ENCODE results near the gene ESYT3. TPM values are rescaled to one million over a fixed set of nuclear protein-coding genes. Genes with fewer than 3 reads are reported as not detected.

The ESYT3 gene
- total and polyA plus RNA-seq, 2 experiments from 2014 or later, result 3.5 to 8.2 TPM

DNA sequence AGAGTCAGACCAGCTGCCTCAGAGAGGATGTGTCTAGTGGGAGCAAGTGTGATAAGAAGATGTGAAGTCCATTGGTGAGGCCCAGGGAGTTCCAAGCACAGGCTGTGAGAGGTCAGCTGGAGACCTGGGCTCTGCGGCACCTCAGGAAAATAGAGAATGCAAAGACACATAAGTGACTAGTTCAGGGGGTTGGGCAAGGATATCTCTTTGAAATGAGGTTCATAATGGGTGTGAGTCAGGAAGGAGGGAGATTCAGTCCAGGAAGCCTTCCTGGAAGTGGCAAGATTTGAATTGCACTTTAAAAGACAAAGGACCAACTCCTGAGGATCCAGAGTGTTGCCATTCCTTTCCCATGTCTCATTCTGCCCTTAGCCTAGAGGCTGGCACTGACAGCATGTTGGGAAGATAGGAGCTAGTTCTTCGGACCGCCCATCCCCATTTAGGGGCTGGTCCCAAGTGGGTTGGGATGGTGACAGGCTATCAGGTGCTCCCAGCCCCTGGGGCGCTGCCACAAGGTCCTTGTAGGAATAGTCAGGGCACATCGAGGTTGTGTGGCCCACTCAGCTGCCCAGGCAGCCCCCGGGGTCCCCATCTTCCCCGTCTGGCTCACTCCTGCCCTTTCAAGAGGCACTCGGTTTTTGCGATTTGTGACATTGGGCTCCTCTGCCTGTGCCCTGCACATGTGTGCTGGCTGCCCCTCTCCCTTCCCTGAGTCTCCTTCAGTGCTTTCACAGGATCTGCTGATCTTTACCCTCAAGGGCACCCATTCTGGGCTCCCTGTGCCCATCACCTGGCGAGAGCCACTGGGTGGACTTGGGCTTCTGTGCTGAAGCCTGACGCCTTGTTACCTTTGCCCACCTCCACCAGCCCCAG lies 23.7 kb downstream of the ESYT3 start:
- H3K4me2 ChIP-seq, result no peak overlapping the region
- H4K20me1 ChIP-seq (replicated peaks; ENCODE audit: insufficient read depth), result no peaks in the 10 kb centered on the region
- H3K9me2 ChIP-seq (ENCODE audit: insufficient read depth), result no peaks in the 10 kb centered on the region
- no peak overlapping the region for H3K4me3 ChIP-seq
- no peak overlapping the region for H3K27ac Mint-ChIP-seq
- no peaks in the 10 kb centered on the region for H3F3A ChIP-seq (replicated peaks; ENCODE audit: low read depth)
- H3K27me3 ChIP-seq (ENCODE audit: insufficient read depth), result no peaks in the 10 kb centered on the region
- H3K36me3 ChIP-seq (ENCODE audit: insufficient read depth), result no peaks in the 10 kb centered on the region
- H3K9me3 Mint-ChIP-seq, result peaks cover 6% of the 10 kb centered on the region; the same call in 1 of the 3 replicates
- 0 out of 3 replicates have a peak, but pooled peaks cover 3% of the 10 kb centered on the region for H3K4me1 Mint-ChIP-seq
- H3K4me3 Mint-ChIP-seq, result no peak overlapping the region
- peaks cover 5% of the 10 kb centered on the region for H3K27me3 Mint-ChIP-seq (ENCODE audit: insufficient read depth, low read depth, poor library complexity)
- ATAC-seq, result no peak
- H3K27ac ChIP-seq (ENCODE audit: low read depth), result no peak overlapping the region
- no peaks in the 10 kb centered on the region for H3K79me2 ChIP-seq (replicated peaks; ENCODE audit: insufficient read depth)
- H2AFZ ChIP-seq, result no peak overlapping the region
- peaks cover 34% of the 10 kb centered on the region for H3K36me3 Mint-ChIP-seq (ENCODE audit: low read depth)
- no peak for DNase-seq (ENCODE audit: low spot score)
- H3K4me1 ChIP-seq (ENCODE audit: insufficient read depth), result no peaks in the 10 kb centered on the region
- TF ChIP-seq, protein P1, sequence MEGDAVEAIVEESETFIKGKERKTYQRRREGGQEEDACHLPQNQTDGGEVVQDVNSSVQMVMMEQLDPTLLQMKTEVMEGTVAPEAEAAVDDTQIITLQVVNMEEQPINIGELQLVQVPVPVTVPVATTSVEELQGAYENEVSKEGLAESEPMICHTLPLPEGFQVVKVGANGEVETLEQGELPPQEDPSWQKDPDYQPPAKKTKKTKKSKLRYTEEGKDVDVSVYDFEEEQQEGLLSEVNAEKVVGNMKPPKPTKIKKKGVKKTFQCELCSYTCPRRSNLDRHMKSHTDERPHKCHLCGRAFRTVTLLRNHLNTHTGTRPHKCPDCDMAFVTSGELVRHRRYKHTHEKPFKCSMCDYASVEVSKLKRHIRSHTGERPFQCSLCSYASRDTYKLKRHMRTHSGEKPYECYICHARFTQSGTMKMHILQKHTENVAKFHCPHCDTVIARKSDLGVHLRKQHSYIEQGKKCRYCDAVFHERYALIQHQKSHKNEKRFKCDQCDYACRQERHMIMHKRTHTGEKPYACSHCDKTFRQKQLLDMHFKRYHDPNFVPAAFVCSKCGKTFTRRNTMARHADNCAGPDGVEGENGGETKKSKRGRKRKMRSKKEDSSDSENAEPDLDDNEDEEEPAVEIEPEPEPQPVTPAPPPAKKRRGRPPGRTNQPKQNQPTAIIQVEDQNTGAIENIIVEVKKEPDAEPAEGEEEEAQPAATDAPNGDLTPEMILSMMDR (conservative IDR thresholded peaks at IDR 0.05; ENCODE audit: low read depth in 2 of 2), result no peak
- TF ChIP-seq ZNF331 (CRISPR knock-in tag; IDR thresholded peaks at IDR 0.05; ENCODE audit: low read depth) (no peak), POLR2AphosphoS5 (IDR thresholded peaks at IDR 0.05; ENCODE audit: low read depth) (no peak), NANOG (IDR thresholded peaks at IDR 0.05; ENCODE audit: borderline replicate concordance) (no peak), STAT1 (IDR thresholded peaks at IDR 0.05; ENCODE audit: unreplicated experiment) (no peak), JUNB (IDR thresholded peaks at IDR 0.05; ENCODE audit: unreplicated experiment) (no peak), EZH2phosphoT487 (IDR thresholded peaks at IDR 0.05; ENCODE audit: unreplicated experiment) (no peak), ZNF114 (CRISPR knock-in tag; IDR thresholded peaks at IDR 0.05) (no peak)

DNA sequence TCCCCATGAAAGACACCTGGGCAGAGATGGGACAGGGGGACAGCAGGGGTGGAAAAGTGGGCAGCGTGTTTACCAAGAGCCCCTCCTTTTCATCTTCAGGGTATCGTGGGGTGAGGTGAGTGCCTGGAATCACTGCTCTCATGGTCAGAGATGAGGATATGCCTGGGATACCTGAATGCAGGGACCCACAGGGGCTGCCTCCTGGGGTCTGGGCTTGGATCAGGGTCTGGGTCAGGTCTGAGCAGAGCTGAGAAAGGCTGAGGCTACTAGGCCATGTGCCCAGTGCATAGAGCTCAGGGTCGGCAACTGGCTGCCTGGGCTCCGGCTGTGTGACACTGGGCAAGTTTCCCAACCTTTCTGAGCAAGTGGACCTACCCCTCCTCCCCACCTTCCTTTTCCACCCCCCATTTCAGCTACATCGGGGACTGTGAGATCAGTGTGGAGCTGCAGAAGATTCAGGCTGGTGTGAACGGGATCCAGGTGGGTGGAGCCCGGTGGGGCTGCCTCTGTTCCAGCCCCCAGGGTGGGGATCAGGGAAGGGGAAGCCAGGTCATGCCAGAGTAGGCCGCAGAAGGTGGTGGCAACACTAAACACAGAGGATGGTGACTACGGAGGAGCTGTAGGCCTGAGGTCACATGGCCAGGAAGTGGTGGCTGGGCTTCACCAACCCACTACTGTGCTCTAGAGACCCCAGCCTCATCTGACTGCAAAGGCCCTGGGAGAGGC lies 24.5 kb downstream of the ESYT3 start:
- Mint-ChIP-seq H3K4me3 (no peak overlapping the region), H3K36me3 (ENCODE audit: low read depth) (peaks cover 34% of the 10 kb centered on the region), H3K27me3 (ENCODE audit: insufficient read depth, low read depth, poor library complexity) (peaks cover 5% of the 10 kb centered on the region), H3K9me3 (peaks cover 6% of the 10 kb centered on the region; the same call in 1 of the 3 replicates), H3K4me1 (0 out of 3 replicates have a peak, but pooled peaks cover 3% of the 10 kb centered on the region), H3K27ac (peak overlapping the region; percentile 59; the same call in 1 of the 2 replicates)
- H3K27ac ChIP-seq (ENCODE audit: low read depth), result no peak overlapping the region
- no peaks in the 10 kb centered on the region for H3K36me3 ChIP-seq (ENCODE audit: insufficient read depth)
- DNase-seq (ENCODE audit: low spot score) (no peak), ATAC-seq (no peak)
- no peaks in the 10 kb centered on the region for H3K27me3 ChIP-seq (ENCODE audit: insufficient read depth)
- no peak overlapping the region for H3K4me3 ChIP-seq
- H3K9me2 ChIP-seq (ENCODE audit: insufficient read depth), result no peaks in the 10 kb centered on the region
- H3F3A ChIP-seq (replicated peaks; ENCODE audit: low read depth), result no peaks in the 10 kb centered on the region
- no peak overlapping the region for H2AFZ ChIP-seq
- H3K79me2 ChIP-seq (replicated peaks; ENCODE audit: insufficient read depth), result no peaks in the 10 kb centered on the region
- H4K20me1 ChIP-seq (replicated peaks; ENCODE audit: insufficient read depth), result no peaks in the 10 kb centered on the region
- H3K4me2 ChIP-seq, result no peak overlapping the region
- H3K4me1 ChIP-seq (ENCODE audit: insufficient read depth), result no peaks in the 10 kb centered on the region
- TF ChIP-seq, protein P2, sequence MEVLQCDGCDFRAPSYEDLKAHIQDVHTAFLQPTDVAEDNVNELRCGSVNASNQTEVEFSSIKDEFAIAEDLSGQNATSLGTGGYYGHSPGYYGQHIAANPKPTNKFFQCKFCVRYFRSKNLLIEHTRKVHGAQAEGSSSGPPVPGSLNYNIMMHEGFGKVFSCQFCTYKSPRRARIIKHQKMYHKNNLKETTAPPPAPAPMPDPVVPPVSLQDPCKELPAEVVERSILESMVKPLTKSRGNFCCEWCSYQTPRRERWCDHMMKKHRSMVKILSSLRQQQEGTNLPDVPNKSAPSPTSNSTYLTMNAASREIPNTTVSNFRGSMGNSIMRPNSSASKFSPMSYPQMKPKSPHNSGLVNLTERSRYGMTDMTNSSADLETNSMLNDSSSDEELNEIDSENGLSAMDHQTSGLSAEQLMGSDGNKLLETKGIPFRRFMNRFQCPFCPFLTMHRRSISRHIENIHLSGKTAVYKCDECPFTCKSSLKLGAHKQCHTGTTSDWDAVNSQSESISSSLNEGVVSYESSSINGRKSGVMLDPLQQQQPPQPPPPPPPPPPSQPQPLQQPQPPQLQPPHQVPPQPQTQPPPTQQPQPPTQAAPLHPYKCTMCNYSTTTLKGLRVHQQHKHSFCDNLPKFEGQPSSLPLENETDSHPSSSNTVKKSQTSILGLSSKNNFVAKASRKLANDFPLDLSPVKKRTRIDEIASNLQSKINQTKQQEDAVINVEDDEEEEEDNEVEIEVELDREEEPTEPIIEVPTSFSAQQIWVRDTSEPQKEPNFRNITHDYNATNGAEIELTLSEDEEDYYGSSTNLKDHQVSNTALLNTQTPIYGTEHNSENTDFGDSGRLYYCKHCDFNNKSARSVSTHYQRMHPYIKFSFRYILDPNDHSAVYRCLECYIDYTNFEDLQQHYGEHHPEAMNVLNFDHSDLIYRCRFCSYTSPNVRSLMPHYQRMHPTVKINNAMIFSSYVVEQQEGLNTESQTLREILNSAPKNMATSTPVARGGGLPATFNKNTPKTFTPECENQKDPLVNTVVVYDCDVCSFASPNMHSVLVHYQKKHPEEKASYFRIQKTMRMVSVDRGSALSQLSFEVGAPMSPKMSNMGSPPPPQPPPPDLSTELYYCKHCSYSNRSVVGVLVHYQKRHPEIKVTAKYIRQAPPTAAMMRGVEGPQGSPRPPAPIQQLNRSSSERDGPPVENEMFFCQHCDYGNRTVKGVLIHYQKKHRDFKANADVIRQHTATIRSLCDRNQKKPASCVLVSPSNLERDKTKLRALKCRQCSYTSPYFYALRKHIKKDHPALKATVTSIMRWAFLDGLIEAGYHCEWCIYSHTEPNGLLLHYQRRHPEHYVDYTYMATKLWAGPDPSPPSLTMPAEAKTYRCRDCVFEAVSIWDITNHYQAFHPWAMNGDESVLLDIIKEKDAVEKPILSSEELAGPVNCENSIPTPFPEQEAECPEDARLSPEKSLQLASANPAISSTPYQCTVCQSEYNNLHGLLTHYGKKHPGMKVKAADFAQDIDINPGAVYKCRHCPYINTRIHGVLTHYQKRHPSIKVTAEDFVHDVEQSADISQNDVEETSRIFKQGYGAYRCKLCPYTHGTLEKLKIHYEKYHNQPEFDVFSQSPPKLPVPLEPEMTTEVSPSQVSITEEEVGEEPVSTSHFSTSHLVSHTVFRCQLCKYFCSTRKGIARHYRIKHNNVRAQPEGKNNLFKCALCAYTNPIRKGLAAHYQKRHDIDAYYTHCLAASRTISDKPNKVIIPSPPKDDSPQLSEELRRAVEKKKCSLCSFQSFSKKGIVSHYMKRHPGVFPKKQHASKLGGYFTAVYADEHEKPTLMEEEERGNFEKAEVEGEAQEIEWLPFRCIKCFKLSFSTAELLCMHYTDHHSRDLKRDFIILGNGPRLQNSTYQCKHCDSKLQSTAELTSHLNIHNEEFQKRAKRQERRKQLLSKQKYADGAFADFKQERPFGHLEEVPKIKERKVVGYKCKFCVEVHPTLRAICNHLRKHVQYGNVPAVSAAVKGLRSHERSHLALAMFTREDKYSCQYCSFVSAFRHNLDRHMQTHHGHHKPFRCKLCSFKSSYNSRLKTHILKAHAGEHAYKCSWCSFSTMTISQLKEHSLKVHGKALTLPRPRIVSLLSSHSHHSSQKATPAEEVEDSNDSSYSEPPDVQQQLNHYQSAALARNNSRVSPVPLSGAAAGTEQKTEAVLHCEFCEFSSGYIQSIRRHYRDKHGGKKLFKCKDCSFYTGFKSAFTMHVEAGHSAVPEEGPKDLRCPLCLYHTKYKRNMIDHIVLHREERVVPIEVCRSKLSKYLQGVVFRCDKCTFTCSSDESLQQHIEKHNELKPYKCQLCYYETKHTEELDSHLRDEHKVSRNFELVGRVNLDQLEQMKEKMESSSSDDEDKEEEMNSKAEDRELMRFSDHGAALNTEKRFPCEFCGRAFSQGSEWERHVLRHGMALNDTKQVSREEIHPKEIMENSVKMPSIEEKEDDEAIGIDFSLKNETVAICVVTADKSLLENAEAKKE (CRISPR knock-in tag; IDR thresholded peaks at IDR 0.05), result no peak
- TF ChIP-seq CREB1 (CRISPR knock-in tag; IDR thresholded peaks at IDR 0.05; ENCODE audit: low read depth) (no peak), NANOG (IDR thresholded peaks at IDR 0.05; ENCODE audit: borderline replicate concordance) (no peak), EZH2phosphoT487 (IDR thresholded peaks at IDR 0.05; ENCODE audit: unreplicated experiment) (no peak)
- TF ChIP-seq, protein P3, sequence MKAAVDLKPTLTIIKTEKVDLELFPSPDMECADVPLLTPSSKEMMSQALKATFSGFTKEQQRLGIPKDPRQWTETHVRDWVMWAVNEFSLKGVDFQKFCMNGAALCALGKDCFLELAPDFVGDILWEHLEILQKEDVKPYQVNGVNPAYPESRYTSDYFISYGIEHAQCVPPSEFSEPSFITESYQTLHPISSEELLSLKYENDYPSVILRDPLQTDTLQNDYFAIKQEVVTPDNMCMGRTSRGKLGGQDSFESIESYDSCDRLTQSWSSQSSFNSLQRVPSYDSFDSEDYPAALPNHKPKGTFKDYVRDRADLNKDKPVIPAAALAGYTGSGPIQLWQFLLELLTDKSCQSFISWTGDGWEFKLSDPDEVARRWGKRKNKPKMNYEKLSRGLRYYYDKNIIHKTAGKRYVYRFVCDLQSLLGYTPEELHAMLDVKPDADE (IDR thresholded peaks at IDR 0.05), result no peak
